Measurements from ENCODE around the gene TOMM40L.

The TOMM40L gene

GRCh38 chr1:161258439-161259344 is 32.8 kb downstream of the TOMM40L start, which contains the start of gene PCP4L1:
Gene PCP4L1, plus strand, starts transcription at chr1:161258745. Its CDS starts 230 bp downstream, at chr1:161258975.
- DNase-seq: no peak

GRCh38 chr1:161259345-161259702 is 33.5 kb downstream of the TOMM40L start:
- DNase-seq: no peak

GRCh38 chr1:161259765-161260164 is 33.9 kb downstream of the TOMM40L start:
- DNase-seq: no peak

GRCh38 chr1:161260376-161261260 is 34.8 kb downstream of the TOMM40L start:
- no peak for DNase-seq

GRCh38 chr1:161261261-161262235 is 35.7 kb downstream of the TOMM40L start:
- DNase-seq: no peak

- no peak for DNase-seq
Measured at GRCh38 chr1:161265305-161265704, 39.4 kb downstream of the TOMM40L start.

GRCh38 chr1:161266202-161266601 is 40.3 kb downstream of the TOMM40L start:
- DNase-seq: no peak

- DNase-seq: no peak
Measured at GRCh38 chr1:161266836-161267235, 41.0 kb downstream of the TOMM40L start.

- DNase-seq: no peak
Measured at GRCh38 chr1:161267321-161267720, 41.5 kb downstream of the TOMM40L start.

GRCh38 chr1:161273402-161273801 is 47.5 kb downstream of the TOMM40L start:
- no peak for DNase-seq

GRCh38 chr1:161274874-161275273 is 49.0 kb downstream of the TOMM40L start:
- no peak for DNase-seq

Measured in SHP77 (cell line).